GM12878 (cell line): Measurements from ENCODE around the gene B3GALT5. TPM values are rescaled to one million over a fixed set of nuclear protein-coding genes. Genes with fewer than 3 reads are reported as not detected.

Source experiments
- ATAC-seq: fragments of 200-7000 bp; cut with Tn5 transposase; 3 replicates; pipeline ENCODE4 v1.9.1; 2020; ENCODE audit warnings: mild to moderate bottlenecking, moderate library complexity
- BruUV-seq: library from RNA; stranded (reverse); fragments of 400-500 nt; replicated peaks from 2 replicates; lab custom pipeline; 2021; lab: Mats Ljungman, UMichigan
- CTCF ChIA-PET: fragments of 300-600 bp; sonication (Branson Sonifier 250); formaldehyde crosslinking; extraction: SDS; loops from one replicate; lab custom pipeline; 2021; ENCODE audit warnings: inconsistent platforms; lab: Yijun Ruan, JAX
- POLR2A ChIA-PET: fragments of 350-600 bp; formaldehyde crosslinking; extraction: SDS; loops from one replicate; lab custom pipeline; 2021; ENCODE audit warnings: inconsistent platforms; lab: Charles Lee
- RAD21 ChIA-PET: fragments of 300-600 bp; sonication (Branson Sonifier 250); formaldehyde crosslinking; loops from one replicate; lab custom pipeline; 2023; ENCODE audit warnings: antibody characterized with exemption; ENCODE audit not compliant: unreplicated experiment; lab: Charles Lee
- SMC1A ChIA-PET: fragments of 300-600 bp; sonication (Branson Sonifier 250); formaldehyde crosslinking; loops from one replicate; lab custom pipeline; 2023; ENCODE audit not compliant: unreplicated experiment, uncharacterized antibody; lab: Charles Lee
- DNase-seq: peaks from one replicate; pipeline ENCODE4 v3.0.0-alpha.2; 2011; ENCODE audit warnings: low read depth, low spot score
- FAIRE-seq: peaks from 3 replicates; lab custom pipeline; 2011; peaks lifted over from hg19 to GRCh38; lab: Jason Lieb, UNC
- H2AFZ ChIP-seq: 2 replicates; pipeline ENCODE4 v1.6.0; 2011; ENCODE audit warnings: low read depth, low read length, control low read depth; ENCODE audit not compliant: control insufficient read depth
- H3K27ac ChIP-seq: 2 replicates; pipeline ENCODE4 v1.5.1; 2011; ENCODE audit warnings: control low read depth; ENCODE audit not compliant: control insufficient read depth, insufficient read depth
- H3K27me3 ChIP-seq, 2 experiments: replicated peaks in 1 of 2; 2 replicates each; pipeline versions ENCODE4 v1.6.0 to v1.6.1; 2011; ENCODE audit warnings: low read length in 1 of 2; ENCODE audit not compliant: control insufficient read depth in 2 of 2, insufficient read depth in 2 of 2
- H3K36me3 ChIP-seq, 2 experiments: 2 replicates each; pipeline ENCODE4 v1.5.1; 2011; ENCODE audit warnings: low read length in 1 of 2; ENCODE audit not compliant: control insufficient read depth in 2 of 2, insufficient read depth in 2 of 2
- H3K4me1 ChIP-seq: 2 replicates; pipeline ENCODE4 v1.6.1; 2011; ENCODE audit warnings: mild to moderate bottlenecking, low read length, moderate library complexity, mixed read lengths; ENCODE audit not compliant: control insufficient read depth, insufficient read depth
- H3K4me2 ChIP-seq: 2 replicates; pipeline ENCODE4 v1.6.0; 2011; ENCODE audit warnings: control low read depth; ENCODE audit not compliant: control insufficient read depth, insufficient read depth
- H3K4me3 ChIP-seq: fragments of 200-600 bp; sonication (generic); 2 replicates; pipeline ENCODE4 v1.5.1; 2016
- H3K79me2 ChIP-seq: 2 replicates; pipeline ENCODE4 v1.6.0; 2011; ENCODE audit warnings: low read length; ENCODE audit not compliant: control insufficient read depth, insufficient read depth
- H3K9ac ChIP-seq: 2 replicates; pipeline ENCODE4 v1.8.0; 2011; ENCODE audit warnings: low read length, control low read depth, mixed read lengths; ENCODE audit not compliant: control insufficient read depth, insufficient read depth
- H3K9me3 ChIP-seq: replicated peaks from 3 replicates; pipeline ENCODE4 v1.5.1; 2011; ENCODE audit warnings: mild to moderate bottlenecking, low read length; ENCODE audit not compliant: control insufficient read depth, insufficient read depth
- H4K20me1 ChIP-seq: 2 replicates; pipeline ENCODE4 v1.6.0; 2011; ENCODE audit not compliant: control insufficient read depth, insufficient read depth
- CBX3 ChIP-seq: fragments of 200-600 bp; sonication (generic); IDR thresholded peaks from 2 replicates; pipeline ENCODE4 v1.6.1; 2016; ENCODE audit warnings: low read depth, borderline replicate concordance
- NR2C2 ChIP-seq: IDR thresholded peaks from 2 replicates; pipeline ENCODE4 v1.6.1; 2011; ENCODE audit warnings: borderline replicate concordance, low read depth; ENCODE audit not compliant: control insufficient read depth, insufficient read length
- POLR2A ChIP-seq: IDR thresholded peaks from 2 replicates; pipeline ENCODE4 v1.6.1; 2011; ENCODE audit warnings: low read depth, mild to moderate bottlenecking, low read length
- SREBF2 ChIP-seq: IDR thresholded peaks from 2 replicates; pipeline ENCODE4 v1.6.1; 2012; ENCODE audit warnings: mild to moderate bottlenecking, low read length
- WGBS: methylation state at CpG from one replicate; pipeline ENCODE4 v1.1.6; 2016; ENCODE audit warnings: low lambda C conversion rate; ENCODE audit not compliant: insufficient replicate concordance, insufficient coverage; ENCODE audit errors: missing lambda C conversion rate; 5-methylcytosine and 5-hydroxymethylcytosine counted together
- in situ Hi-C: fragments of 300-500 bp; cut with MboI; formaldehyde crosslinking; loops from 9 replicates; pipeline ENCODE4 v1.14.3; 2018; ENCODE audit warnings: mixed read lengths
- intact Hi-C: fragments of 100-400 bp; cut with micrococcal nuclease; formaldehyde crosslinking; loops from one replicate; pipeline ENCODE4 v1.14.2; 2022; ENCODE audit not compliant: unreplicated experiment
- polyA plus RNA-seq, 11 experiments: library from polyadenylated mRNA; depleted of rRNA in 4 of 11; unstranded in 6 of 11; stranded (reverse) in 5 of 11; fragments of >200 nt; fragmentation: Nextera tagmentation in 4 of 11; fragmentation: Illumina TruSeq in 1 of 11; extraction: Ambion mirVana in 4 of 11; extraction: Trizol in 1 of 11; gene quantifications; 1 replicate in 1 of 11; 2 replicates in 10 of 11; pipeline versions ENCODE4 v1.2.1 to v1.2.3, GENCODE V29; 2011 to 2016; ENCODE audit warnings: inconsistent platforms in 2 of 11, missing spikeins in 2 of 11, low read depth in 1 of 11
- total RNA-seq, 4 experiments: library from RNA; depleted of rRNA in 3 of 4; stranded (reverse); fragments of >200 nt in 3 of 4; fragmentation: Illumina TruSeq in 1 of 4; extraction: Trizol in 1 of 4; gene quantifications; 2 replicates each; pipeline versions ENCODE4 v1.2.1 to v1.2.3, GENCODE V29; 2013 to 2021
- TF ChIP-seq, protein P1 (sequence below): IDR thresholded peaks from 2 replicates; pipeline ENCODE4 v1.6.1; 2012; ENCODE audit warnings: low read depth, low read length, improper control_type of control experiment
- TF ChIP-seq, protein P2 (sequence below): fragments of 450-650 bp; IDR thresholded peaks from 2 replicates; pipeline ENCODE4 v1.6.1; 2017; ENCODE audit warnings: antibody characterized with exemption, mild to moderate bottlenecking, moderate library complexity
- TF ChIP-seq, protein P3 (sequence below): fragments of 450-650 bp; IDR thresholded peaks from 2 replicates; pipeline ENCODE4 v1.6.1; 2014; ENCODE audit warnings: mild to moderate bottlenecking

B3GALT5 gene
- total and polyA plus RNA-seq, 10 of the 15 experiments (the other 5 are each of a cell fraction or from before 2014, with no cell fraction given), result 0.03 to 0.04 TPM; not detected in 8

DNA sequence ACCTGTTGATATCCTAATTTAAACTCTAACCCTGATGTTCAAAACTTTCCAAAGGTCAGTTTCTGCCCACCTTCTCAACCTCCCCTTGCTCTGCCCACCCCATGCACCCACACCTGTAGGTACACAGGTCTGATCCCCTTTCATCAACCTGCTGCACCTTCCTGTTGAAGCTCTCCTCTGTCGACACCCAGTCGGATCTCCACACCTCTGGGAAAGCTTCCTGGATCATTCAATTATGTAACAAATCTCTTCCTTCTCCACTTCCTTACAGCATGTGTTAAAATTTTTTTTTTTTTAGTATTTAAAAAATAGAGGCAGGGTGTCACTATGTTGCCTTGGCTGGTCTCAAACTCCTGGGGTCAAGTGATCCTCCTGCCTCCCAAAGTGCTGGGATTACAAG lies 87.6 kb downstream of the B3GALT5 start:
- RAD21 ChIA-PET, result no interaction called here
- TF ChIP-seq, protein P1, sequence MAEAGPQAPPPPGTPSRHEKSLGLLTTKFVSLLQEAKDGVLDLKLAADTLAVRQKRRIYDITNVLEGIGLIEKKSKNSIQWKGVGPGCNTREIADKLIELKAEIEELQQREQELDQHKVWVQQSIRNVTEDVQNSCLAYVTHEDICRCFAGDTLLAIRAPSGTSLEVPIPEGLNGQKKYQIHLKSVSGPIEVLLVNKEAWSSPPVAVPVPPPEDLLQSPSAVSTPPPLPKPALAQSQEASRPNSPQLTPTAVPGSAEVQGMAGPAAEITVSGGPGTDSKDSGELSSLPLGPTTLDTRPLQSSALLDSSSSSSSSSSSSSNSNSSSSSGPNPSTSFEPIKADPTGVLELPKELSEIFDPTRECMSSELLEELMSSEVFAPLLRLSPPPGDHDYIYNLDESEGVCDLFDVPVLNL, result no peak
- TF ChIP-seq, protein P2, sequence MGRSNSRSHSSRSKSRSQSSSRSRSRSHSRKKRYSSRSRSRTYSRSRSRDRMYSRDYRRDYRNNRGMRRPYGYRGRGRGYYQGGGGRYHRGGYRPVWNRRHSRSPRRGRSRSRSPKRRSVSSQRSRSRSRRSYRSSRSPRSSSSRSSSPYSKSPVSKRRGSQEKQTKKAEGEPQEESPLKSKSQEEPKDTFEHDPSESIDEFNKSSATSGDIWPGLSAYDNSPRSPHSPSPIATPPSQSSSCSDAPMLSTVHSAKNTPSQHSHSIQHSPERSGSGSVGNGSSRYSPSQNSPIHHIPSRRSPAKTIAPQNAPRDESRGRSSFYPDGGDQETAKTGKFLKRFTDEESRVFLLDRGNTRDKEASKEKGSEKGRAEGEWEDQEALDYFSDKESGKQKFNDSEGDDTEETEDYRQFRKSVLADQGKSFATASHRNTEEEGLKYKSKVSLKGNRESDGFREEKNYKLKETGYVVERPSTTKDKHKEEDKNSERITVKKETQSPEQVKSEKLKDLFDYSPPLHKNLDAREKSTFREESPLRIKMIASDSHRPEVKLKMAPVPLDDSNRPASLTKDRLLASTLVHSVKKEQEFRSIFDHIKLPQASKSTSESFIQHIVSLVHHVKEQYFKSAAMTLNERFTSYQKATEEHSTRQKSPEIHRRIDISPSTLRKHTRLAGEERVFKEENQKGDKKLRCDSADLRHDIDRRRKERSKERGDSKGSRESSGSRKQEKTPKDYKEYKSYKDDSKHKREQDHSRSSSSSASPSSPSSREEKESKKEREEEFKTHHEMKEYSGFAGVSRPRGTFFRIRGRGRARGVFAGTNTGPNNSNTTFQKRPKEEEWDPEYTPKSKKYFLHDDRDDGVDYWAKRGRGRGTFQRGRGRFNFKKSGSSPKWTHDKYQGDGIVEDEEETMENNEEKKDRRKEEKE, result no peak
- TF ChIP-seq, protein P3, sequence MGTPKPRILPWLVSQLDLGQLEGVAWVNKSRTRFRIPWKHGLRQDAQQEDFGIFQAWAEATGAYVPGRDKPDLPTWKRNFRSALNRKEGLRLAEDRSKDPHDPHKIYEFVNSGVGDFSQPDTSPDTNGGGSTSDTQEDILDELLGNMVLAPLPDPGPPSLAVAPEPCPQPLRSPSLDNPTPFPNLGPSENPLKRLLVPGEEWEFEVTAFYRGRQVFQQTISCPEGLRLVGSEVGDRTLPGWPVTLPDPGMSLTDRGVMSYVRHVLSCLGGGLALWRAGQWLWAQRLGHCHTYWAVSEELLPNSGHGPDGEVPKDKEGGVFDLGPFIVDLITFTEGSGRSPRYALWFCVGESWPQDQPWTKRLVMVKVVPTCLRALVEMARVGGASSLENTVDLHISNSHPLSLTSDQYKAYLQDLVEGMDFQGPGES, result no peak
- TF ChIP-seq NR2C2 (no peak), SREBF2 (no peak), CBX3 (no peak), POLR2A (no peak)

More for the DNA sequence above, 87.6 kb downstream of the B3GALT5 start:
- SMC1A ChIA-PET, result no interaction called here
- WGBS, result 4% methylated on average over 2 of the region's 2 CpGs
- no peak overlapping the region for H3K9ac ChIP-seq
- intact Hi-C loops, result no loop called here
- no peaks in the 10 kb centered on the region for H4K20me1 ChIP-seq
- in situ Hi-C loops, result no loop called here
- H3K36me3 ChIP-seq, result no peaks in the 10 kb centered on the region
- H2AFZ ChIP-seq, result no peak overlapping the region
- no peak overlapping the region for H3K27ac ChIP-seq
- POLR2A ChIA-PET, result no interaction called here
- H3K4me3 ChIP-seq, result no peak overlapping the region
- no TSS peak for BruUV-seq
- no peaks in the 10 kb centered on the region for H3K9me3 ChIP-seq
- no peaks in the 10 kb centered on the region for H3K4me1 ChIP-seq
- CTCF ChIA-PET, result no interaction called here
- no peak for FAIRE-seq
- ATAC-seq, result no peak
- H3K4me2 ChIP-seq, result no peak overlapping the region
- DNase-seq, result no peak
- no peaks in the 10 kb centered on the region for H3K27me3 ChIP-seq
- no peaks in the 10 kb centered on the region for H3K79me2 ChIP-seq
